HepG2 (cell line): ENCODE data around the gene NFXL1. TPM values are rescaled to one million over a fixed set of nuclear protein-coding genes. Genes with fewer than 3 reads are reported as not detected.
A peak's percentile ranks its signal among the peaks of the same experiment; 100 is the strongest.

ENCODE experiments used
- CEBPZ ChIP-seq: IDR thresholded peaks from 2 replicates; pipeline ENCODE4 v1.6.1; 2012; ENCODE audit warnings: low read length, improper control_type of control experiment
- EEA1 ChIP-seq: sonication (generic); formaldehyde crosslinking; IDR thresholded peaks from 2 replicates; pipeline ENCODE4 v1.5.1; 2020; ENCODE audit warnings: mild to moderate bottlenecking, missing genetic modification reagents, borderline replicate concordance
- EP300 ChIP-seq, 3 experiments: sonication (generic) in 1 of 3; formaldehyde crosslinking in 1 of 3; IDR thresholded peaks; 2 replicates each; pipeline versions ENCODE4 v1.5.1 to v1.6.1; 2011 to 2020; ENCODE audit warnings: low read depth in 2 of 3, low read length in 2 of 3, borderline replicate concordance in 1 of 3, improper control_type of control experiment in 1 of 3, mild to moderate bottlenecking in 1 of 3, missing genetic modification reagents in 1 of 3, moderate library complexity in 1 of 3
- MIXL1 ChIP-seq: IDR thresholded peaks from 2 replicates; pipeline ENCODE4 v1.6.1; 2016
- NFIC ChIP-seq: IDR thresholded peaks from 2 replicates; pipeline ENCODE4 v1.6.1; 2012; ENCODE audit warnings: mild to moderate bottlenecking, low read length, inconsistent platforms
- RCOR2 ChIP-seq: IDR thresholded peaks from 2 replicates; pipeline ENCODE4 v1.6.1; 2016; ENCODE audit warnings: missing biosample characterization, missing genetic modification reagents
- SMAD3 ChIP-seq: sonication (generic); formaldehyde crosslinking; IDR thresholded peaks from 2 replicates; pipeline ENCODE4 v1.4.0; 2020; ENCODE audit warnings: missing genetic modification reagents
- SNAI1 ChIP-seq: sonication (generic); formaldehyde crosslinking; IDR thresholded peaks from 2 replicates; pipeline ENCODE4 v1.5.0; 2020; ENCODE audit warnings: mild to moderate bottlenecking, missing genetic modification reagents, borderline replicate concordance
- SOX6 ChIP-seq, 2 experiments: fragments of 450-650 bp in 1 of 2; sonication (generic) in 1 of 2; formaldehyde crosslinking in 1 of 2; IDR thresholded peaks; 2 replicates each; pipeline versions ENCODE4 v1.4.0 to v1.6.1; 2017 to 2020; ENCODE audit warnings: antibody characterized with exemption in 1 of 2, mild to moderate bottlenecking in 1 of 2, missing genetic modification reagents in 1 of 2
- TOE1 ChIP-seq: sonication (generic); formaldehyde crosslinking; IDR thresholded peaks from 2 replicates; pipeline ENCODE4 v1.4.0; 2020; ENCODE audit warnings: mild to moderate bottlenecking, missing genetic modification reagents
- ZHX2 ChIP-seq, 2 experiments: sonication (generic) in 1 of 2; formaldehyde crosslinking in 1 of 2; IDR thresholded peaks; 2 replicates each; pipeline versions ENCODE4 v1.6.1 to v1.9.0; 2014 to 2022; ENCODE audit warnings: antibody characterized with exemption in 1 of 2, borderline replicate concordance in 1 of 2, inconsistent platforms in 1 of 2, low read depth in 1 of 2, missing genetic modification reagents in 1 of 2
- ZNF232 ChIP-seq: sonication (generic); formaldehyde crosslinking; IDR thresholded peaks from 2 replicates; pipeline ENCODE4 v1.4.0; 2020; ENCODE audit warnings: missing genetic modification reagents, borderline replicate concordance
- ZNF451 ChIP-seq: sonication (generic); formaldehyde crosslinking; IDR thresholded peaks from 2 replicates; pipeline ENCODE4 v1.5.0; 2020; ENCODE audit warnings: mild to moderate bottlenecking, missing genetic modification reagents
- ZNF558 ChIP-seq: sonication (generic); formaldehyde crosslinking; IDR thresholded peaks from 2 replicates; pipeline ENCODE4 v1.9.0; 2022; ENCODE audit warnings: mild to moderate bottlenecking, missing genetic modification reagents, borderline replicate concordance
- ZNF607 ChIP-seq: sonication (generic); formaldehyde crosslinking; IDR thresholded peaks from 2 replicates; pipeline ENCODE4 v1.5.1; 2020; ENCODE audit warnings: missing genetic modification reagents, mild to moderate bottlenecking, borderline replicate concordance
- ZNF720 ChIP-seq: sonication (generic); formaldehyde crosslinking; IDR thresholded peaks from 2 replicates; pipeline ENCODE4 v1.4.0; 2020; ENCODE audit warnings: missing genetic modification reagents
- ZNF761 ChIP-seq: sonication (generic); formaldehyde crosslinking; conservative IDR thresholded peaks from 2 replicates; pipeline ENCODE4 v1.4.0; 2020; ENCODE audit warnings: mild to moderate bottlenecking, missing genetic modification reagents
- ZSCAN20 ChIP-seq: sonication (generic); formaldehyde crosslinking; IDR thresholded peaks from 2 replicates; pipeline ENCODE4 v1.4.0; 2020; ENCODE audit warnings: missing genetic modification reagents, mild to moderate bottlenecking, borderline replicate concordance
- polyA plus RNA-seq, 8 experiments: library from polyadenylated mRNA; depleted of rRNA in 3 of 8; stranded (reverse) in 7 of 8; unstranded in 1 of 8; fragments of >200 nt; fragmentation: Illumina TruSeq in 4 of 8; extraction: Trizol in 4 of 8; gene quantifications; 2 replicates each; pipeline versions ENCODE4 v1.2.1 to v1.2.3, GENCODE V29; 2011 to 2016; ENCODE audit warnings: low read depth in 4 of 8, missing spikeins in 1 of 8, mixed read lengths in 1 of 8; ENCODE audit not compliant: insufficient read depth in 1 of 8
- total RNA-seq, 5 experiments: library from RNA; depleted of rRNA; stranded (reverse); fragments of >200 nt; fragmentation: Illumina TruSeq; extraction: Trizol; gene quantifications; 2 replicates each; pipeline ENCODE4 v1.2.3, GENCODE V29; 2016; ENCODE audit warnings: low read depth in 1 of 5
- TF ChIP-seq, protein P1 (sequence below): sonication (generic); formaldehyde crosslinking; IDR thresholded peaks from 2 replicates; pipeline ENCODE4 v1.8.1; 2023; ENCODE audit warnings: mild to moderate bottlenecking, missing genetic modification reagents

Gene NFXL1
- total and polyA plus RNA-seq, 2 of the 13 experiments (the other 11 are each of a cell fraction or from before 2014, with no cell fraction given), result 12.0 to 18.6 TPM

DNA sequence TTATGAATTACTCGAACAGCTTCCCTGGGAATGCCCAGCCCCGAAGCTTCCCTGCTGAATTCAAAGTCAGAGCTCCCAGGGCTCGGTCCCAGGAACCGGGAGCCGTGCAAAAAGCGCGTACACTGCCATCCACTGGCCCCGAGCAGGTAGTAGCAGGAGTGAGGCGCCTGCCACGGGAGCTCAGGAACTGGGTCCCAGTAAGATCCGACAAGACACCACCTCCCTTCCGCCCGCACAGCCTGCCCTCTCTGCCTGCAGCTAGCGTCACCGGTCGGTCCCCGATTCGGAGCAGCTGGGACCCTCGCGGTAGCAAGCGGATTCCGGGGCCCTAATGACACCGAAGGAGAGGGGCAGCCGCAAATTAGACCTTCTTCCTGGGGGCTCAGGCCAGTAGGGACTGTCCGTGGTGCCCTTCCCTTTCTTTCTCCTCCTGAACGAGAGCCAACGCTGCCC is 77.7 kb downstream of the NFXL1 start (continued):
- TF ChIP-seq ZHX2 (IDR thresholded peaks at IDR 0.05; ENCODE audit: low read depth) (no peak), ZHX2 (CRISPR knock-in tag; IDR thresholded peaks at IDR 0.05; ENCODE audit: borderline replicate concordance) (no peak), ZNF607 (CRISPR knock-in tag) (0 out of 2 replicates have a peak, but pooled peaks have one; percentile 3), SMAD3 (CRISPR knock-in tag) (no peak), ZNF761 (CRISPR knock-in tag) (no peak), ZNF558 (CRISPR knock-in tag) (no peak), RCOR2 (CRISPR knock-in tag) (no peak), EP300 (IDR thresholded peaks at IDR 0.05; ENCODE audit: low read depth in 2 of 2, low read length in 2 of 2) (no peak), EP300 (CRISPR knock-in tag; IDR thresholded peaks at IDR 0.05; ENCODE audit: borderline replicate concordance) (no peak), SOX6 (IDR thresholded peaks at IDR 0.05) (no peak), SOX6 (CRISPR knock-in tag; IDR thresholded peaks at IDR 0.05) (no peak), NFIC (no peak), ZSCAN20 (CRISPR knock-in tag) (no peak; the same call in 1 of the 2 replicates), CEBPZ (no peak), MIXL1 (0 out of 2 replicates have a peak, but pooled peaks have one; percentile 39), EEA1 (no peak), ZNF720 (CRISPR knock-in tag) (no peak), TOE1 (CRISPR knock-in tag) (no peak), ZNF232 (CRISPR knock-in tag) (peak; percentile 50; the same call in 1 of the 2 replicates), SNAI1 (CRISPR knock-in tag) (no peak), ZNF451 (no peak)
- TF ChIP-seq, protein P1, sequence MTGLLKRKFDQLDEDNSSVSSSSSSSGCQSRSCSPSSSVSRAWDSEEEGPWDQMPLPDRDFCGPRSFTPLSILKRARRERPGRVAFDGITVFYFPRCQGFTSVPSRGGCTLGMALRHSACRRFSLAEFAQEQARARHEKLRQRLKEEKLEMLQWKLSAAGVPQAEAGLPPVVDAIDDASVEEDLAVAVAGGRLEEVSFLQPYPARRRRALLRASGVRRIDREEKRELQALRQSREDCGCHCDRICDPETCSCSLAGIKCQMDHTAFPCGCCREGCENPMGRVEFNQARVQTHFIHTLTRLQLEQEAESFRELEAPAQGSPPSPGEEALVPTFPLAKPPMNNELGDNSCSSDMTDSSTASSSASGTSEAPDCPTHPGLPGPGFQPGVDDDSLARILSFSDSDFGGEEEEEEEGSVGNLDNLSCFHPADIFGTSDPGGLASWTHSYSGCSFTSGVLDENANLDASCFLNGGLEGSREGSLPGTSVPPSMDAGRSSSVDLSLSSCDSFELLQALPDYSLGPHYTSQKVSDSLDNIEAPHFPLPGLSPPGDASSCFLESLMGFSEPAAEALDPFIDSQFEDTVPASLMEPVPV (CRISPR knock-in tag), result 0 out of 2 replicates have a peak, but pooled peaks have one; percentile 53
